Measurements from ENCODE around the gene HIGD1B.

DNA sequence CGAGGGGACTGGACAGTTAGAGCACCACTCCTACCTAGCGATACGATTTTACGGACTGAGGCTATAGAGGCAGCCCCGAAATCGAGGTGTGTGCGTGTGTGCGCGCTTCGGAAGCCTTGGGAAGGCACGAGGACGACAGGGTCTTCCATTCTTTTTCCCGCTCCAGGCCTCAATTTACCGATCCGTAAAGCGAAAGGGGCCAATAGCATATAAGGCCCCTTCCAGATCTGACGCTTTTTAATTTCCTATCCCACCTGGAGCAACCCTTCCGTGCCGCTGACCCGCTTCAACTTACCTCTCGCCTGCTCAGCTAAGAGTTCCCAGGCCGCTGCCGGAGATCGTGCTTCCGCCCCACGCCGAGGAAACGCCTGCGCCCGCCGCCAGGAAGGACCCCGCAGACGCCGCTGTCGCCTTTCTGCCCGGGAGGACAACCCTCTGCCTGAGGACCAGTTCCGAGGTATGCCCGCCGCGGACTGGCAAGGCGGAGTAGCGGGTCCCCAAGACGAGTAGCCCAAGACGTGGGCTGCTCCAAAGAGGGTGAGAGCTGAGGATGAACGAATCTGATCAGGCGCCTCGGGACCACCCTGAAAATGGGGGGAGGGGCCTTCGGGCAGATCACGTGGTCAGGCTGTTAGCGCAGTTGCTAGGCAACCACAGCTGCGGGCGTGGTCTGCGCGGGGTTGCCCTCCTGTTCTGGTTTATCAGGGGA is 51.5 kb downstream of the HIGD1B start, which contains the start of gene EFTUD2:
- TF ChIP-seq, protein P1, sequence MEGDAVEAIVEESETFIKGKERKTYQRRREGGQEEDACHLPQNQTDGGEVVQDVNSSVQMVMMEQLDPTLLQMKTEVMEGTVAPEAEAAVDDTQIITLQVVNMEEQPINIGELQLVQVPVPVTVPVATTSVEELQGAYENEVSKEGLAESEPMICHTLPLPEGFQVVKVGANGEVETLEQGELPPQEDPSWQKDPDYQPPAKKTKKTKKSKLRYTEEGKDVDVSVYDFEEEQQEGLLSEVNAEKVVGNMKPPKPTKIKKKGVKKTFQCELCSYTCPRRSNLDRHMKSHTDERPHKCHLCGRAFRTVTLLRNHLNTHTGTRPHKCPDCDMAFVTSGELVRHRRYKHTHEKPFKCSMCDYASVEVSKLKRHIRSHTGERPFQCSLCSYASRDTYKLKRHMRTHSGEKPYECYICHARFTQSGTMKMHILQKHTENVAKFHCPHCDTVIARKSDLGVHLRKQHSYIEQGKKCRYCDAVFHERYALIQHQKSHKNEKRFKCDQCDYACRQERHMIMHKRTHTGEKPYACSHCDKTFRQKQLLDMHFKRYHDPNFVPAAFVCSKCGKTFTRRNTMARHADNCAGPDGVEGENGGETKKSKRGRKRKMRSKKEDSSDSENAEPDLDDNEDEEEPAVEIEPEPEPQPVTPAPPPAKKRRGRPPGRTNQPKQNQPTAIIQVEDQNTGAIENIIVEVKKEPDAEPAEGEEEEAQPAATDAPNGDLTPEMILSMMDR (IDR thresholded peaks at IDR 0.05), result no peak
- TF ChIP-seq ZFX (IDR thresholded peaks at IDR 0.05; ENCODE audit: borderline replicate concordance), result no peak

Measured in 22Rv1 (cell line).